ENCODE results near the gene ZNF777. TPM values are rescaled to one million over a fixed set of nuclear protein-coding genes. Genes with fewer than 3 reads are reported as not detected.
A peak's percentile ranks its signal among the peaks of the same experiment; 100 is the strongest.
"Not testable (repeated sequence)": the region's sequence is repeated elsewhere in the genome, so short reads cannot be mapped to it uniquely, and the experiment has no call there.

The ZNF777 gene
- polyA plus RNA-seq, 10 donors = 8.2 to 10.7 (median 9.0) TPM

DNA sequence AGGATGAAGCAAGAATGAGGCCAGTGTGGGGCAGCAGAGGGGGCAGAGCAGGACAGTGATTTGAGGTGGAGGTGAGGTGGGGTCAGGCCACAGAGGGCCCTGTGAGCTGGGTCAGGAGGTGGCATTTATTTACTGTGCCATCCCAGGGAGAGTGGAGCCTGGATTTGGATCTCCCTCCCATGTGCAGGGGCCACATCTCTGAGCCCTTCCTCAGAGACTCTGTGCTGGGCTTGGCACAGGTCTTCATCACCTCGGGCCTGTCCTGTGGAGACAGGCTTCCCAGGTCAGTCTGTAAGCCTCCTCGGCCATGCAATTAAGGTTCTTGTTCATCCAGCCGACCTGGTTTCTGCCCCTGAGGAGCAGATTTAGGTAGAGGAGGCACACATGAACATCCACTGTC is 40.9 kb downstream of the ZNF777 start:
- DNase-seq = no peak

DNA sequence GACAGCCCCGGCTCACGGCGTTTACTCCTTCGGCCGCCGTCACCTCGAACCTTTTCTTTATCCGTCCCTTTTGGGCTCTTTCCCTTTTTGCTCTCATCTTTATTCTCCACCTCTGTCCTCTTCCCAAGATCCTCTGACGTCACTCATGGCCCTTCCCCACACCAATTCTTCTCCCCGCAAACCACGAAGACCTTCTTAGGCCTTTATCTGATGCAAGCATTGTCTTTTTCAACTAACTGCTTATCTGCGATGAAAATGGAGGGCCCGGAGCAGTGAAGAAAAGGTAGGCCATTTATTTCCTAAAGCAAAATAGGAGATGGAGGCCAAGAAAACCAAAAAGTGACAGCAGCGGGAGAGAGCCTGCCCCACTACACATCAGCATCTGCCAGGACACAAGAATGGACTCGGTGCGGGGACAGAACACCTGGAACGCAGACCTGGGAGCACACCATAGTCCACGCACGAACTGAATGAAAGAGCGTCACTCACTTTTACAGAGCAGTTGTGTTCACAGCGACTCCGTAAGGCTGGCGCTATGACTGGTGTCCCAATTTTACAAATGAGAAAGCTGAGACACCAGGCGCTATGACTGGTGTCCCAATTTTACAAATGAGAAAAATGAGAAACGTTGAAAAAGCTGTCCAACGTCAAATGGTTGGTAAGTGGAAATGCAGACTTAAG is 45.3 kb downstream of the ZNF777 start:
- peak in 2 of 3 donors; percentile 2 to 10 for DNase-seq

DNA sequence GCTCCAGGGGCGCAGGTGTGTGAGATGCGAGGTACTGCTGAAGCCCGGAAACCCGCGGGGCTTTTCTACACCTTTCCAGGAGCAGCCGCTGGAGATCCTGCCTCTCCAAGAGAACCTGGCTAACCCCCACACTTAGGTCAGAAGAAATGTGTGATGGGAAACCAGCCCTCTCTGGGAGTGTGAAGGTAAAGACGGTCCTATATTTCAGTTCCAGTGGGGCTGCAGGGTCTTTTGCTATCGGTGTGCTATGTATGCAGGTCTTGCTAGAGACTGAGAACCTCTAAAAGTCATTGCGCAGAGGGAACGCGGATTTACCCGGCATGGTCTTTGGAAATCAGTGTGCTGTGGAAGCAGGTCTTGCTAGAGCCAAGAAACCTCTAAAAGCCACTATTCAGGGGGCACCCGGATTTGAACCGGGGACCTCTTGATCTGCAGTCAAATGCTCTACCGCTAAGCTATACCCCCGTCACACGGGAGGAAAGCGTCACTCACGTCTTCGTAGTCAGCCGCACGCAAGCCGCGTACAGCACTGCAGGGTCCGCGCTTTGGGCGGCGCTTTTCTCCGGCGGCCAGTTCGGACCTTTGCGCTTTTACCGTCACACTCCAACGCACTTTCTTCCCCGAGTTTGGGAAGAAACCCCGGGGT is 46.0 kb downstream of the ZNF777 start:
- DNase-seq = peak; percentile 38 to 62 (median 57)

DNA sequence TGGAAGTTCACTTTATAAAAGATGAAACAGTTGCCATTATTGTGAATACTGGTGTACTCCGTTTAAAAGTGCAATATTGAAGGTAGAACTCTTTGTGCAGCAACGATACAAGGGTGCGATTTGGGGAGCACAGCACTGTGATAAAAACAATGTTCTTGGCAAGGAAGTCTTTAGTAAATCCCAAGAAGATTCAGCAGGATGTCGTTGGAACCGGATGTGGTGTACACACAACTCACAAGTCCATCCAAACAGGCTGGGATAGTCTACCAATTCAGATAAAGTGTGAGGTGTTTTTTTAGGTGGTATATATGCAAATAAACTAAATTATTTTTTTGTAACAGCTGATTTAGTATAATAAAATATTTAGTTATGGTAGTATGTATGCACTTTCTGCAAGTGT is 46.7 kb downstream of the ZNF777 start:
- DNase-seq = no peak

DNA sequence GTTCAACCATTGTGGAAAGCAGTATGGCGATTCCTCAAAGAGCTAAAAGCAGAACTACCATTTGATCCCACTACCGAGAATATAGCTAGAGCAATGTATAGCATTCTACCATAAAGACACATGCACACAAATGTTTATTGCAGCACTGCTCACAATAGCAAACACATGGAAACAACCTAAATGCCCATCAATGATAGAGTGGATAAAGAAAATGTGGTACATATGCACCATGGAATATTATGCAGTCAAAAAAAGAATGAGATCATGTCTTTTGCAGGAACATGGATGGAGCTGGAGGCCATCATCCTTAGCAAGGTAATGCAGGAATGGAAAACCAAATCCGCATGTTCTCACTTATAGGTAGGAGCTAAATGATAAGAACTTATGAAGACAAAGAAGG is 47.8 kb downstream of the ZNF777 start:
- not testable (repeated sequence) for DNase-seq

DNA sequence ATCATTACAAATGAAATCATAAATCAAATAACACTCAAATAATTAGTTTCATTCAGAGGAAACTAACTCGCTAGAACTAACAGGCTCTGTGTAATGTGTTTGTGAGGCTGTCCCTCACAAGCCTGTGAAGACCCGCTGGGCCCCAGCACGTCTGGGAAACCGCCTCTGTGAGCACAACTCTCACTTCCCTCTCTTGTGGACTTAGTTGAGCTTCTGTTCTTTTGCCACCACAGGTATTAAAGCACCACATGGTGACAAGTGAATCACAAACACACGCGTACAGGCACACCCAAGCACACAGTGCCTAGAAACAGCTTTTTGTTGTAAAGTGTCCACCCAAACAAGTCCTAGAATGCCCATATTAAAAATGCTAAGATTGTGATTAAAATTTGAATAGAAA is 51.0 kb downstream of the ZNF777 start:
- DNase-seq = no peak

DNA sequence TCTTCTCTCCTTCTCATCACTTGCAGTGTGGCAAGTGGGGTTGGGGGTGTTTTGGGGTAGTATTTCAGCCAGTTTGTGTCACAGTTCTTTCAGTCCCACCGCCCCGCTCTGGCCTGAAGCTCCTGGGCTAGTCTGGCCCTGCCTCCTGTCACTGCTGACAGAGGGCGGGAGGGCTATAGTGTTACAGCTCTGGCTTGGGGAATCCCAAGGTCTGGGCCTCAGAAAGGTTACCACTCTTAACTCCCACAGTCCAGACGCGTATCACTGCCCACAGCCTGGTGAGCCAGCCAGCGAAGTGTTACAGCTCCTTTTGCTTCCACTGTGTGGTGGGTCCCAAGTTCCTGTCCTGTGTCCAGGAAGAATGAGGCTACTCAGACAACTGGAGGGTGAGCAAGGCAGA is 56.0 kb downstream of the ZNF777 start:
- no peak for DNase-seq

DNA sequence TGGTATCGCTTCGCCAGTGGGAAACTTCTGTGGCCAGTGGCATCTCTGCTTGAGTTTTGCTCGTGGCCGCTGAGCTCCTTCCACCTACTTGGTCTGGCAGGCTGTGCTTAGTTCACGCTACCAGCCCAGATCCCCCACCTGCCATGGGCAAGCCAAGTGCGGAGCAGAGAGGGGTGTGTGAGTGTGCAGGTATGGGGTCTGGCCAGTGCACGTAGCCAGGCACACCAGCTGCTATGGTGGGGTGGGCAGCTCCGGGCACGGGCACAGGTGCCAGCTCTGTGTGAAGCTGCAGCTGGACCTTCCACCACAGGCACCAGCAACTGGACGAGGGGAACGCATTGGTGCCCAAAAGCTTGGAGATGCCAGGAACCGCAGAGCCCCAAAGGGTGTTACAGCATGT is 56.5 kb downstream of the ZNF777 start:
- DNase-seq = no peak

DNA sequence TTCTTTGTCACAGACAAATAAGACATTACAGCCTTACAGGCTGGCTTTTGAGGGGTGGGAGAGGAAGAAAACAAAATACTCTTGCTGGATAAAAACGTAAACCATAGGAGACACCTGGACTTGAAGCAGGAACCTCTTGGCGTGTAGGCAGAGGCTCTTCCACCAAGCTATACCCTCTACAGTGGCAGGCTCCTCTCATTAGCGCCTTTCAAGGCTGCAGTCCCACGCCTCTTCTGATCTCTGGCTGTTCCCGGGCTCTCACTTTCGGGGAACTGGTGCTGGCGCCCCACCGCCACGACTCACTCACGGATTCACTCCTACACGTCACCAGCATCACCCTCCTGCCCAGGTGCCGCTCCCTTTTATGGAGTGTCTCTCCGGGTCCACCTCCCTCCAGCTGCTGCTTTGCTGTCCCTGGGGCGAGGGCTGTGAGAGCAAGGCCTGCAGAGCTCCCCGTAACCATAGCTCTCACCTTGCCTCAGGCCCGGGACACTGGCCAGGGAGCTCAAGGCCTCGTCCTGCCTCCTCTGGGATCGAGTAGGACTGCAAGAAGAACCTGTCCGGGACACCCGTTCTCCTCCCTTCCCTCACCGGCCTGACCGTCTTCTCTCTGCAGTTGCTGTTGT is 62.6 kb downstream of the ZNF777 start:
- no peak for DNase-seq

DNA sequence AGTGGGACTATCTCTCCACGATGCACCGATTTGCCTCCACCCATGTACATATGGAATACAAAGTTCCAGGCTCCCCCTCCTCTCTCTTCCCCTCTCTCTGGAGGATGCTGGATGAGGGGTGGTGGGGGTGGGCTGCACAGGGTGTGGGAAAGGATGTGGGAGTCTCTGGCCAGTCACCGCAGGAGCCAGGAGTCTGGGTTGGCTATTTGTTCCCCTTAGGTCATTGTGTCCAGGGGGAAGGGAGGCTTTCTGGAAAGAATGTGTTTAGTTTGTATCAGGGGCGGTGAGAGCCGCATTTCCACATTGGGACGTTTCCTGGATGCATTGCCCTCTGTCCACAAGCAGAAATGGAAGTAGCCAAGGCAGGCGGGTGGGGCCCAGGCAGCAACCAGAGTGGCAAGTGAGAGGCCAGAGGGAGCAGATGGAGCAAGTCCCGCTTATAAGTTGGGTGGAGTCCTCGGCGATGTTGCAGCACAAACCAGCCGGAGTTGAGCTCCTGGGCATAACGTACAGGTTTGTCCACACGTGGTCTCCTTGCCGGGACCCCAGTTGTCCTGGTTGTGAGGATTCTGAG is 63.3 kb downstream of the ZNF777 start:
- DNase-seq = no peak

DNA sequence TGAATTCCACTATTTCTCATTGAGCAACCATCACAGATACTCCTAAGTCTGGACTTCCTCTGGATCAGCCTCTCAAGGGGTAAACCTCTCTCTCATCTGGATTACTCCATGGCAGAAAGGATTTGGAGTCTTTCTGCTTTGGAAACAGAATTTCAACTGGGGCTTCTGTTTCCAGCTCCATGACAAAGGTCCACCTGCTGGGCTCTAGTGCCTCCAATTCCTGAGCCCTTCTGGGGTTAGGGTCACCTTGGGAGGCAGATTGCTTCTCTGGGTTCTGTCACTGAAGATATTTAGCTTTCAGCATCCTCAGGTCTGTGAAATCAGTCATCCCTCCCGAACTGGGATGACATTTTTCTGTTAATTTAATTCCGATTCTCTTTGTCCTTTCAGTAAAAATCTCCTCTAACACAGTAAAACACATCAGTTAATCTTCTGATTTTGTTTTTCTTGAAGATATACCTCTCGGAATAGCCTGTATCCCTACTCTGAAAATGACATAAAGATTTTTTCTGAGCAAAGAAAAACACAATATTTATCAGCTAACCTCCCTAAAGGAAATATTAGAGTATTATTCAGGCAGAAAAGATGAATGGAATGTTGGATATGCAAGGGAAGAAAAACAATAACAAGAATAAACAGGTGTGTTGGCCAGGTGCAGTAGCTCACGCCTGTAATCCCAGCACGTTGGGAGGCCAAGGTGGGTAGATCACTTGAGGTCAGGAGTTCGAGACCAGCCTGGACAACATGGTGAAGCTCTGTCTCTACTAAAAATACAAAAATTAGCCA is 72.1 kb downstream of the ZNF777 start:
- DNase-seq = not testable (repeated sequence)

DNA sequence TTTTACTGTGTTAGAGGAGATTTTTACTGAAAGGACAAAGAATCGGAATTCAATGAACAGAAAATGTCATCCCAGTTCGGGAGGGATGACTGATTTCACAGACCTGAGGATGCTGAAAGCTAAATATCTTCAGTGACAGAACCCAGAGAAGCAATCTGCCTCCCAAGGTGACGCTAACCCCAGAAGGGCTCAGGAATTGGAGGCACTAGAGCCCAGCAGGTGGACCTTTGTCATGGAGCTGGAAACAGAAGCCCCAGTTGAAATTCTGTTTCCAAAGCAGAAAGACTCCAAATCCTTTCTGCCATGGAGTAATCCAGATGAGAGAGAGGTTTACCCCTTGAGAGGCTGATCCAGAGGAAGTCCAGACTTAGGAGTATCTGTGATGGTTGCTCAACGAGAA is 74.3 kb downstream of the ZNF777 start:
- DNase-seq = not testable (repeated sequence)

DNA sequence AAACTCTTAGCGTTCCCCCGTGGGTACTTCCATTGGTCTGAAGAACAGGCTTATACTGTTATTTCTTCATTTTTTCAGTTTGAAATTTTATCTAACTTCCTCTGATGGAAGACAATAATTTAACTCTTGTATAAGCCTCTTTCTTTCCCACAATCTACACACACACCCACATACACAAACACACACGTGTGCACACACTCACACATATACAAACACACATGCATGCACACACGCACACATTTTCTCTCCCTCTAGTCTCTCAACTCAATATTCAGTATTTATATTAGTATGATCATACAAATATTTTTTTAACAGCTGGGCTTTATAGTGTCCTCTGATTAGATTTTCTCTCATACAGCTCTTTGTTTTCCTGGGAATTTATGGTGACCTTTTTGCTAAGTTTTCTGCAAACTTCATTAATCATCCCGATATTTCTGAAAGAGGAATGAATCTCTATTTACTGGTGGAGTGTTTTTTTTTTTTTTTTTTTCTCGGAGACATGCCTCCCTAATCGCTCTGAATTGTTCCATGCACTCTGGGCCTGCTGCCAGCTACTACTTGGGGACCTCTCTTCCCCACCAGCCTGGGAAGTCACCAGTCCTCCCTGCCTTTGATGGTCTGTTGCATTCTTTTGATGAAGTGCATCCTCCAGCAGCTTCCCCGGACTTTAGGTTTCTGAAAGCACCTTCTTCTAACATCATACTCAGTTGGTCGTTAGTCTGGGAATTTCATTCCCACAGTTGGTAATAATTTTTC is 75.5 kb downstream of the ZNF777 start:
- DNase-seq = no peak

Other genes starting within 250 kb of the ZNF777 start
- 10 to 100 TPM in 3 of 10 donors, 1 to 10 TPM in 7; 7.4 to 11.1 (median 9.3) TPM for gene ZNF212, start 221.4 kb downstream of the ZNF777 start, polyA plus RNA-seq (ENCODE audit: insufficient read length in 10 of 10)
- gene ZNF783, start 198.9 kb downstream of the ZNF777 start, polyA plus RNA-seq (ENCODE audit: insufficient read length in 10 of 10) = 10 to 100 TPM in 8 of 10 donors, 1 to 10 TPM in 2; 7.9 to 16.0 (median 11.5) TPM
- gene ZNF746, start 36.7 kb upstream of the ZNF777 start, polyA plus RNA-seq (ENCODE audit: insufficient read length in 10 of 10) = 10 to 100 TPM in 2 of 10 donors, 1 to 10 TPM in 8; 7.1 to 10.6 (median 8.8) TPM